Loucy (cell line): Measurements from ENCODE around the gene STAB2.

Experiments
- H2AFZ ChIP-seq: fragments of 200-600 bp; sonication (generic); 2 replicates; pipeline ENCODE4 v1.6.0; 2016; ENCODE audit warnings: antibody characterized with exemption, mild to moderate bottlenecking, low read length, moderate library complexity
- H3F3A ChIP-seq: fragments of 200-600 bp; 2 replicates; pipeline ENCODE4 v1.6.0; 2016; ENCODE audit warnings: antibody characterized with exemption, low read depth, mild to moderate bottlenecking
- H3K27me3 ChIP-seq: fragments of 200-600 bp; sonication (generic); 2 replicates; pipeline ENCODE4 v1.6.1; 2014; ENCODE audit warnings: low read length, mild to moderate bottlenecking; ENCODE audit not compliant: insufficient read depth, poor library complexity, severe bottlenecking
- H3K36me3 ChIP-seq: fragments of 200-600 bp; sonication (generic); 2 replicates; pipeline ENCODE4 v1.6.1; 2016; ENCODE audit warnings: low read length; ENCODE audit not compliant: insufficient read depth
- H3K4me1 ChIP-seq: fragments of 200-600 bp; sonication (generic); 2 replicates; pipeline ENCODE4 v1.5.1; 2014; ENCODE audit warnings: low read length, mild to moderate bottlenecking; ENCODE audit not compliant: insufficient read depth, poor library complexity, severe bottlenecking
- H3K4me2 ChIP-seq: fragments of 200-600 bp; sonication (generic); 2 replicates; pipeline ENCODE4 v1.6.0; 2014; ENCODE audit warnings: antibody characterized with exemption, low read length, low read depth, mild to moderate bottlenecking; ENCODE audit not compliant: poor library complexity, severe bottlenecking
- H3K4me3 ChIP-seq: fragments of 200-600 bp; sonication (generic); 2 replicates; pipeline ENCODE4 v1.5.1; 2014; ENCODE audit warnings: low read length, mild to moderate bottlenecking, mixed read lengths; ENCODE audit not compliant: poor library complexity, severe bottlenecking
- H3K79me2 ChIP-seq: fragments of 200-600 bp; sonication (generic); 2 replicates; pipeline ENCODE4 v1.6.1; 2014; ENCODE audit warnings: low read length; ENCODE audit not compliant: insufficient read depth
- H3K9ac ChIP-seq: fragments of 200-600 bp; sonication (generic); 2 replicates; pipeline ENCODE4 v1.6.0; 2014; ENCODE audit warnings: mild to moderate bottlenecking, low read depth, low read length, moderate library complexity; ENCODE audit not compliant: poor library complexity, severe bottlenecking
- H3K9me2 ChIP-seq: fragments of 200-600 bp; sonication (generic); replicated peaks from 2 replicates; pipeline ENCODE4 v1.6.1; 2016; ENCODE audit warnings: low read depth, low read length, mixed read lengths
- H3K9me3 ChIP-seq: fragments of 200-600 bp; sonication (generic); 2 replicates; pipeline ENCODE4 v1.6.1; 2014; ENCODE audit warnings: mild to moderate bottlenecking, antibody characterized with exemption, low read length, low read depth; ENCODE audit not compliant: insufficient read depth
- H4K20me1 ChIP-seq: fragments of 200-600 bp; sonication (generic); 2 replicates; pipeline ENCODE4 v1.6.0; 2014; ENCODE audit warnings: antibody characterized with exemption, low read length, mild to moderate bottlenecking; ENCODE audit not compliant: insufficient read depth, poor library complexity, severe bottlenecking
- CTCF ChIP-seq: fragments of 200-600 bp; sonication (generic); conservative IDR thresholded peaks from 2 replicates; pipeline ENCODE4 v1.5.1; 2014; ENCODE audit warnings: mild to moderate bottlenecking, antibody characterized with exemption, low read length
- EZH2phosphoT487 ChIP-seq: fragments of 200-600 bp; IDR thresholded peaks from 2 replicates; pipeline ENCODE4 v1.6.1; 2018; ENCODE audit warnings: antibody characterized with exemption, mild to moderate bottlenecking, moderate library complexity, borderline replicate concordance

The STAB2 gene

DNA sequence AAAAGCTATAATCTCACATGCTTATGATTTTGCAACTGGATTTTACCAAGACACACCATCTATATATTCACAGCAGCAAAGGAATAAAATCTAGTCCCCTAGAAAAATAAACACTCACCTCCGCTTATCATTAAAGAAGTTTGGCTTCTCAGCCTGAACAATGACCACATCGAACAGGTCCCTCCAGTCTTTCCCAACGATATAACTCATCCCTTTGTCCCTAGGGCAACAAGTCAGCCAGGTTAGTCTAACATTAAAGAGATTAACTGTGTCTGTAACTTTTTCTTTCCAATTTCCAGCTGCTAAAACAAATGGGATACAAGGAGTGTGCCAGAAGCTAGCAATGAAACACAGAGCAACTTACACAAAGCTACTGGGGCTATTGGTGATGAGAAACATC lies 206.0 kb downstream of the STAB2 start:
- no peaks in the 10 kb centered on the region for H3K79me2 ChIP-seq
- no peaks in the 10 kb centered on the region for H3F3A ChIP-seq
- TF ChIP-seq EZH2phosphoT487, result no peak
- TF ChIP-seq CTCF, result no peak
- no peaks in the 10 kb centered on the region for H3K27me3 ChIP-seq
- H3K9me2 ChIP-seq, result no peaks in the 10 kb centered on the region
- no peak overlapping the region for H3K4me3 ChIP-seq
- H4K20me1 ChIP-seq, result no peaks in the 10 kb centered on the region
- no peak overlapping the region for H3K9ac ChIP-seq
- H3K36me3 ChIP-seq, result peaks cover 9% of the 10 kb centered on the region; the same call in 1 of the 2 replicates
- H3K9me3 ChIP-seq, result no peaks in the 10 kb centered on the region
- no peak overlapping the region for H3K4me2 ChIP-seq
- no peak overlapping the region for H2AFZ ChIP-seq
- H3K4me1 ChIP-seq, result peaks cover 4% of the 10 kb centered on the region

DNA sequence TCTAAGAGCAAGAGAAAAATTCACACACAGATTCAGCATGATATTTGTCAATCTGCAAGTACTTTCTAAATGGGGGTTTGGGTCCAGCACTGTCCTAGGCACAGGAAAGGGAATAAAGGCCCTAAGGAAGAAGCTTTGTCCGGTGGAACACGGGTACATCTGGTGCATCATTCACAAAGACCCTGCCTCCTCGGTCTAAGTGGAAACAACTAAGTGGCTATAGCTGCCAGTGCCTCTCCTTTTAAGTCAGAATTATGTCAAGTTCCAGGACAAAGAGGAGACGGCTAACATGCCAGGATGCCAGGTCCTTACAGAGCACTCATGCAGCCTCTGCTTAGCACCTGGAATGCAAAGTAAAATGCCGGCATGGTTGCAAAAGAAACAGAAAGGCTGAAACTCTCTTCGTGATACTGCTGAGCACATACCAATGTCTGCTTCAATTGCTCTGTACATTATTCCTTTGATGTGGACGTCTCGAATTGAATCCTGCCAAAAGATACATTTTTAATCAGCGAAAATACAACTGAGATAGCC lies 206.5 kb downstream of the STAB2 start:
- no peaks in the 10 kb centered on the region for H3K27me3 ChIP-seq
- H2AFZ ChIP-seq, result no peak overlapping the region
- H3K36me3 ChIP-seq, result peaks cover 9% of the 10 kb centered on the region; the same call in 1 of the 2 replicates
- no peaks in the 10 kb centered on the region for H3K79me2 ChIP-seq
- H3K4me1 ChIP-seq, result peaks cover 4% of the 10 kb centered on the region
- H4K20me1 ChIP-seq, result no peaks in the 10 kb centered on the region
- no peak overlapping the region for H3K4me2 ChIP-seq
- no peaks in the 10 kb centered on the region for H3K9me2 ChIP-seq
- TF ChIP-seq CTCF (no peak), EZH2phosphoT487 (no peak)
- no peaks in the 10 kb centered on the region for H3F3A ChIP-seq
- H3K9me3 ChIP-seq, result no peaks in the 10 kb centered on the region
- H3K4me3 ChIP-seq, result no peak overlapping the region
- no peak overlapping the region for H3K9ac ChIP-seq

DNA sequence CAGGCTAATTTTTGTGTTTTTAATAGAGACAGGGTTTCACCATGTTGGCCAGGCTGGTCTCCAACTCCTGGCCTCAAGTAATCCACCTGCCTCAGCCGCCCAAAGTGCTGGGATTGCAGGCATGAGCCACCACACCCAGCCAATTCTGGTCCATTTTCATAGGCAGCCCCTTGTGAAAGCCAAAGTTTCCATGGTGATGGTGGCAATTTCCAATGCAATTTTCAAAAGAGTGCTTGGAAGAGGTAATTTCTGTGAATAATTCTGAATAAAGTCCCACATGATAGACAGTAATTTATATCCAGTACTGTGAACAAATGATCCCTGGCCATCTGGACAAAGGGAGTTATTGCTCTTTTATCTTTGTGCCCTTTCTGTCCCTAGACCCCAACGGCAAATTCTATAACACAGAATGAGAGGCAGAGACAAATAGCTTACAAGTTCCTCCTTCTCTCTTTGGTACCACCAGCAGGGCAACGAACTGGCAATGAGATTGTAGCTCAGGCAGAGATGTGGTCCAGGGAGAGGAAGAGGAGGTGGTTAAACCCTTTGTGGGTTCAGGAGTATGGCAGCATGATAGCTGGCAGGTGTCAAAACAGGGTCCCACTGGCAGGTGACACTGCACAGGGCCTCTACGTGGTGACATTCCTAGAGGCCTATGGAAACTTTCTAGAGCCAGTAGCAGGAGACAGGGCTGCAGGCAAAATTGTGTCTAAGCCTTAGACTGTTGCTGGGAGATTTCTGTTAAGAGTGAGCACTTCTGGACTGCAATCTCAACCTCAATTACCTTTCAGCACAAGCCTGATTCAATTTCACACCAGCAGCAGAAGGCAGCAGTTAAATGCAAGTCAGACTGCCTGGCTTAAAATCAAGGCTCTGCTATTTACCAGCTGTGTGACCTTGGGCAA lies 207.5 kb downstream of the STAB2 start:
- no peaks in the 10 kb centered on the region for H3K9me3 ChIP-seq
- H3K4me3 ChIP-seq, result no peak overlapping the region
- no peaks in the 10 kb centered on the region for H3K79me2 ChIP-seq
- H4K20me1 ChIP-seq, result no peaks in the 10 kb centered on the region
- H3F3A ChIP-seq, result no peaks in the 10 kb centered on the region
- H3K36me3 ChIP-seq, result peaks cover 9% of the 10 kb centered on the region; the same call in 1 of the 2 replicates
- H3K9ac ChIP-seq, result no peak overlapping the region
- peaks cover 4% of the 10 kb centered on the region for H3K4me1 ChIP-seq
- H3K27me3 ChIP-seq, result no peaks in the 10 kb centered on the region
- H3K4me2 ChIP-seq, result no peak overlapping the region
- H3K9me2 ChIP-seq, result no peaks in the 10 kb centered on the region
- TF ChIP-seq CTCF, result no peak
- TF ChIP-seq EZH2phosphoT487, result no peak
- H2AFZ ChIP-seq, result no peak overlapping the region
